HG03460 (cell line): ENCODE measurements around the gene SCGB2A2.

Experiments
- ATAC-seq: cut with Tn5 transposase; IDR thresholded peaks from one replicate; pipeline ENCODE4 v1.9.1; 2021; ENCODE audit not compliant: unreplicated experiment

SCGB2A2 gene

DNA sequence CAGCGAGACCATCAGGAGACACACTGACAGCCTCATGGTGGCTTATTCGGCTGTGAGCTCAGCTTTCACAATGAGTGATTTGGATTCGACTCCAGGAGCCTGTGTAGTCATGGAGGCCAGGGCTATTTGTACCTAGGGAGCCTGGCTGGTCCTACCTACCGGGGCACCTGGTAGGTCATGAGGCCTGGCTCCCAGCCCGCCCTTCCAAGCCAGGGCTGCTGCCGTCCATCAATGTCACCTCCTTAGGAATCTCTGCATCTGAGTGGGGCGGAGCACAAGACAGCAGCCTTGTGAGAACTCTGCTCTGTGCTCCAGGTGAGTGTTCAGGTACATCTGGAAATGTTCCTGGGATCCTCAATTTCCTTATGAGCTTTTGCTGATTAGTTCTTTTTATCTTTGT, 29.0 kb downstream of the SCGB2A2 start, which contains the start of gene SCGB1D4:
SCGB1D4 (minus strand) TSS at position 101 of the 400 bp plus-strand sequence; CDS start at position 36, 65 bp downstream.
- ATAC-seq = no peak

DNA sequence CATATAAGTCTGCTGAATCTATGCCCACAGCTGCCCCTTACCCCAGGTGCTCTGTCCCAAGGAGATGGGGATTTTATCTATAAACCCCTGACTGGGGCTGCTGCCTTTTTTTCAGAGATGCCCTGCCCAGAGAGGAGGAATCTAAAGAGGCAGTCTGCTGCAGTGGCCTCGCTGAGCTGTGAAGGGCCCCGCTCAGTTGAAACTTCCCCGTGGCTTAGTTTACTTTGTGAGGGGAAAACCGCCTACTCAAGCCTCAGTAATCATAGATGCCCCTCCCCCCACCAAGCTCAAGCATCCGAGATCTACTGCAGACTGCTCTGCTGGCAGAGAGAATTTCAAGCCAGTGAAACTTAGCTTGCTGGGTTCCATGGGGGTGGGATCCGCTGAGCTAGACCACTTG, 36.3 kb downstream of the SCGB2A2 start:
- no peak for ATAC-seq

DNA sequence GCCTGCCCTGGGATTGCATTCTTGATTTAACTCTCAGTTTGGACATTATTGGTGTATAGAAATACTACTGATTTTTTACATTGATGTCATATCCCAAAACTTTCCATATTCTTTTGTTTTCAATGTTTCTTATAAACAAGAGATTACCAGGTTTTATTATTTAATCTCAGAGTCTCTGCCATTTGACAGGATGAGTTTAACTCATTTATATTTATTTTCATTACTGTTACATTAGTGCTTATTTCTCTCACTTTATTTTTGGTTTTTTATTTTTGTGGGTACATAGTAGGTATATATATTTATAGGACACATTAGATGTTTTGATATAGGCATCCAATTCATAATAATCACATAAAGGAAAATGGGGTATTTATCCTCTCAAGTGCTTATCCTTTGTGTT, 38.0 kb downstream of the SCGB2A2 start:
- no peak for ATAC-seq

DNA sequence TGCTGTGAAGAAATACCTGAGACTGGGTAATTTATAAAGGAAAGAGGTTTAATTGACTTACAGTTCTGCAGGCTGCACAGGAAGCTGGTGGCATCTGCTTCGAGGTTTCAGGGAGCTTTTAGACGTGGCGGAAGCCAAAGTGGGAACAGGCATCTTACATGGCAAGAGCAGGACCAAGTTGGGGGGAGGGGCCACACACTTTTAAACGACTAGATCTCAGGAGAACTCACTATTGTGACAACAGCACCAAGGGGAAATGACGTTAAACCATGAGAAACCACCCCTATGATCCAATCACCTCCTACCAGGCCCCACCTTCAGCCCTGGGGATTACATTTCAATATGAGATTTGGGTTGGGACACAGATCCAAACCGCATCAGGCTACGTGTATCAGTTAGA, 40.0 kb downstream of the SCGB2A2 start:
- ATAC-seq = no peak

DNA sequence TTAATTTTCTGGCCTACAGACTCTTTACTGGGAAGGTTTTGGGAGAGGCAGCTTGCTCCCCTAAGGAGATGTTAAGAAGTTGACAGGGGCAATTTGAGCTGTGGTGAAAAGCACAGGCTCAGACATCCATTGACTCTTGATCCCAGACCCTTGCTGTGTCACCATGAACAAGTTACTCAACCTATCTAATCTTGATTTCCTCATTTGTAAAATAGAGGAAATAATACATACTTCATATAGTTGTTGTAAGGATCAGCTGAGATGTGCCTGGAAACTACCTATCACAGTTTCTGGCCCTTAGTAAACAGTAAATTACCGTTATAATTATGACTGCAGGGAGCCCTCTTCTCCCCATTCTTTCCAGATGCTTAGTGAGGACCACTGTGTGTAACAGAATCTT, 45.5 kb downstream of the SCGB2A2 start:
- no peak for ATAC-seq

DNA sequence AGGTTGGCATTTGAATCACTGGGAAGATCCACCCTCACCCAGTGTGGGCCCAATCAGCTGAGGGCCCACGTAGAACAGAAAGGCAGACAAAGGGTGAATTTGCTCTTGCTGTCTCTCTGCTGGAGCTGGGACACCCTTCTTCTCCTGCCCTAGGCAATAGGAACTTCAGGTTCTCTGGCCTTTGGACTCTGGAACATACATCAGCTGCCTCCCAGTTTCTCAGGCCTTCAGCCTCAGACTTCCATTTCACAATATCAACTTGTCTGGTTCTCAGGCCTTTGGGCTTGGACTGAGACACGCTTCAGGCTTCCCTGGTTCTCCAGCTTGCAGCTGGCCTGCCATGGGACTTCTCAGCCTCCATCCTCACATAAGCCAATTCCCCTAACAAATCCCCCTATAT, 52.6 kb downstream of the SCGB2A2 start:
- no peak for ATAC-seq
